Glutamatergic neuron (in vitro differentiated cells): Measurements from ENCODE around the gene XRN2. TPM values are rescaled to one million over a fixed set of nuclear protein-coding genes. Genes with fewer than 3 reads are reported as not detected.
A peak's percentile ranks its signal among the peaks of the same experiment; 100 is the strongest.

Experiments
- DNase-seq: peaks from one replicate; pipeline ENCODE4 v3.0.0; 2022
- H3K27ac Mint-ChIP-seq: one replicate; pipeline ENCODE4 v1.8.0; 2020; ENCODE audit warnings: mild to moderate bottlenecking, mixed read lengths, inconsistent platforms; ENCODE audit not compliant: unreplicated experiment
- H3K27me3 Mint-ChIP-seq: one replicate; pipeline ENCODE4 v1.8.0; 2020; ENCODE audit warnings: mild to moderate bottlenecking, moderate library complexity, mixed read lengths, inconsistent platforms; ENCODE audit not compliant: unreplicated experiment
- H3K36me3 Mint-ChIP-seq: one replicate; pipeline ENCODE4 v1.8.0; 2020; ENCODE audit warnings: mild to moderate bottlenecking, mixed read lengths, inconsistent platforms; ENCODE audit not compliant: unreplicated experiment
- H3K4me1 Mint-ChIP-seq: one replicate; pipeline ENCODE4 v1.8.0; 2020; ENCODE audit warnings: mild to moderate bottlenecking, low read depth, mixed read lengths, inconsistent platforms; ENCODE audit not compliant: unreplicated experiment
- H3K4me3 Mint-ChIP-seq: one replicate; pipeline ENCODE4 v1.8.0; 2020; ENCODE audit warnings: mild to moderate bottlenecking, mixed read lengths, inconsistent platforms; ENCODE audit not compliant: unreplicated experiment
- H3K9me3 Mint-ChIP-seq: one replicate; pipeline ENCODE4 v1.8.0; 2020; ENCODE audit warnings: mild to moderate bottlenecking, moderate library complexity, mixed read lengths, inconsistent platforms; ENCODE audit not compliant: unreplicated experiment
- CTCF ChIP-seq: fragments of 200-600 bp; sonication (generic); IDR thresholded peaks from one replicate; pipeline ENCODE4 v1.5.0; 2021; ENCODE audit not compliant: partially characterized antibody, unreplicated experiment
- total RNA-seq: library from RNA; stranded (reverse); fragmentation: NEBNext Ultra II Directional; extraction: Animal tissue kit (Norgen Biotek cat#: 25700); gene quantifications from one replicate; pipeline ENCODE4 v1.2.1, GENCODE V29; 2021; ENCODE audit not compliant: unreplicated experiment

XRN2 gene
- total RNA-seq, 1 donor from 2014 or later = 86.2 TPM

- peaks cover 29% of the 10 kb centered on the region for H3K27me3 Mint-ChIP-seq
- TF ChIP-seq CTCF = no peak
- no peaks in the 10 kb centered on the region for H3K36me3 Mint-ChIP-seq
- DNase-seq = no peak
- no peak overlapping the region for H3K27ac Mint-ChIP-seq
- H3K4me1 Mint-ChIP-seq = peaks cover 8% of the 10 kb centered on the region
- no peak overlapping the region for H3K4me3 Mint-ChIP-seq
- peaks cover 14% of the 10 kb centered on the region for H3K9me3 Mint-ChIP-seq
Measured at GRCh38 chr20:21393166-21393565, 90.0 kb downstream of the XRN2 start.

GRCh38 chr20:21393816-21394519 lies 90.8 kb downstream of the XRN2 start:
- H3K4me3 Mint-ChIP-seq = no peak overlapping the region
- TF ChIP-seq CTCF = no peak
- no peaks in the 10 kb centered on the region for H3K36me3 Mint-ChIP-seq
- no peak for DNase-seq
- H3K27ac Mint-ChIP-seq = no peak overlapping the region
- peaks cover 14% of the 10 kb centered on the region for H3K9me3 Mint-ChIP-seq
- H3K27me3 Mint-ChIP-seq = peaks cover 32% of the 10 kb centered on the region
- peaks cover 8% of the 10 kb centered on the region for H3K4me1 Mint-ChIP-seq

- peaks cover 8% of the 10 kb centered on the region for H3K4me1 Mint-ChIP-seq
- TF ChIP-seq CTCF = no peak
- peaks cover 32% of the 10 kb centered on the region for H3K27me3 Mint-ChIP-seq
- DNase-seq = no peak
- no peak overlapping the region for H3K27ac Mint-ChIP-seq
- no peaks in the 10 kb centered on the region for H3K36me3 Mint-ChIP-seq
- no peak overlapping the region for H3K4me3 Mint-ChIP-seq
- peaks cover 14% of the 10 kb centered on the region for H3K9me3 Mint-ChIP-seq
Measured at GRCh38 chr20:21394551-21394950, 91.4 kb downstream of the XRN2 start.

GRCh38 chr20:21395051-21395665 lies 92.0 kb downstream of the XRN2 start:
- TF ChIP-seq CTCF = no peak
- H3K9me3 Mint-ChIP-seq = peaks cover 14% of the 10 kb centered on the region
- H3K27ac Mint-ChIP-seq = no peak overlapping the region
- no peak for DNase-seq
- H3K4me3 Mint-ChIP-seq = peak overlapping the region; percentile 52
- peaks cover 8% of the 10 kb centered on the region for H3K4me1 Mint-ChIP-seq
- no peaks in the 10 kb centered on the region for H3K36me3 Mint-ChIP-seq
- peaks cover 31% of the 10 kb centered on the region for H3K27me3 Mint-ChIP-seq
